GM21717 (cell line): ENCODE measurements around the gene RGPD4.

Experiments
- ATAC-seq: cut with Tn5 transposase; IDR thresholded peaks from one replicate; pipeline ENCODE4 v1.9.1; 2021; ENCODE audit warnings: mild to moderate bottlenecking, moderate library complexity; ENCODE audit not compliant: unreplicated experiment

Gene RGPD4

GRCh38 chr2:107916696-107917370 lies 90.1 kb downstream of the RGPD4 start:
- ATAC-seq = peak; percentile 49

GRCh38 chr2:107927034-107927534 lies 100.4 kb downstream of the RGPD4 start:
- no peak for ATAC-seq

DNA sequence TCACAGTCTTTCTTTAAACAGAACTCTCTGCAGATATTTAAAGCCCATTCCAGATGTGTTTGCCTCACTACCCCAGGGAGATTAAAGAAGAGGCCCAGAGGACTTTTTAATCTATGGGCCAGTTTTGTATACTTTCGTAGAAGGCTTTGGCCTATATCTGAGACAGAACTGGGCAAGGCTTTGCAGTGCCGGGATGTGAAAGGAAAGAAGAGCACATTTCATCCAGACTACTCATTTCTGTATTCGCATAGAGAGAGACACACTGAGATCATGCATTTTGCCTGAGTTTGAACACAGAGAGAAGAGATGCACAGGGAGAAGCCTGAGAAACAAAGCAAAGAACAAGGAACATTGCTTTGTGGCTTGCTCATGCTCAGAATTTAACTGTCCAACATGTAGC lies 104.7 kb downstream of the RGPD4 start:
- ATAC-seq = no peak

DNA sequence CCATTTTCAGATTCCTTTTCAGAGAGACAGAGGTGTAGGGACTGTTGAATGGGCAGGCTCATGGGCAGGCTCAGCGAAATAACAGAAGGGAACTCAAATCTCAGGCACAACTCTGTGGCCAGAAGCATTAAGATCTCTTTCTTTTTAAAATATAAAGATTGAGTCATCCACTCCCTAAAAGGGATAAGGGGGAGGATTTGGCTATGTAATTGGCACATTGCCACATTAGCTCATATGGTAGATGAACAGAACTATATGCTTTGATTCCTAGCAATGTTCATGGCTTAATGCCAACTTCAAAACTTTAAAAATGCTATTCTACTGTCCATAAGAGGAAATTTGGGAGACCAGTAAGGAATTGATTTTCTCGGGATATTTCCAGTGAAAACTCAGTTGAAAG lies 105.8 kb downstream of the RGPD4 start:
- ATAC-seq = no peak

DNA sequence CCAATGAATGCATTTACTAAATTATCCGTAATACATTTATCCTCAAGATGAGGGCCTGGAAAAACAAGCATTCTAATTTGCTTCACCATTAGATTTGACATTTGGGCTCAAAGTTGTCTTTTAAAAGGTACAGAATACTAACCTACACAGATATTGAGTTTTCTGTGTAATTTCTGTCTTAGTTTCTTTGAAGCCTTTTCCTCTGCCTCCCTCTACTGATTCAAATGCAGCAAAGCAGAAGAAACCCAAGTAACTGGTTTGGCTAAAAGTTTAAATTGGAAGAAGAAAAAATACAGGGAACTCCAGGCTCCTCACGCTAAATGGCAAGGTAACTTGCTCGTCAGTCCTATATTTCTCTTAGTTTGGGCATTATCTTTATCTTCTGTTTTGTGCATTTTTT lies 106.3 kb downstream of the RGPD4 start:
- no peak for ATAC-seq

- no peak for ATAC-seq
These were observed 110.0 kb downstream of the RGPD4 start for GRCh38 chr2:107936433-107937359.
